ENCODE data around the gene RAB27B.
"Not testable (repeated sequence)": the region's sequence is repeated elsewhere in the genome, so short reads cannot be mapped to it uniquely, and the experiment has no call there.

RAB27B gene

GRCh38 chr18:54828281-54828881 lies at the start of gene RAB27B:
Gene RAB27B (plus strand): TSS chr18:54828477. CDS start chr18:54877586, 49,109 bp downstream.
- DNase-seq, result peak; percentile 71 to 82

GRCh38 chr18:54780285-54780861 lies 47.9 kb upstream of the RAB27B start:
- no peak for DNase-seq

- DNase-seq, result no peak
Observed at GRCh38 chr18:54780970-54781369, 47.3 kb upstream of the RAB27B start.

GRCh38 chr18:54783139-54783538 lies 45.1 kb upstream of the RAB27B start:
- no peak for DNase-seq

- DNase-seq, result no peak
Observed at GRCh38 chr18:54786206-54786605, 42.1 kb upstream of the RAB27B start.

- DNase-seq, result no peak
Observed at GRCh38 chr18:54787121-54787520, 41.2 kb upstream of the RAB27B start.

- no peak for DNase-seq
Observed at GRCh38 chr18:54787616-54788015, 40.7 kb upstream of the RAB27B start.

GRCh38 chr18:54790109-54790508 lies 38.2 kb upstream of the RAB27B start:
- DNase-seq, result no peak

- no peak for DNase-seq
Observed at GRCh38 chr18:54791657-54792056, 36.6 kb upstream of the RAB27B start.

GRCh38 chr18:54792079-54792478 lies 36.2 kb upstream of the RAB27B start:
- DNase-seq, result no peak

- DNase-seq, result no peak
Observed at GRCh38 chr18:54794823-54795222, 33.5 kb upstream of the RAB27B start.

- DNase-seq, result no peak
Observed at GRCh38 chr18:54798186-54798585, 30.1 kb upstream of the RAB27B start.

GRCh38 chr18:54801374-54801773 lies 26.9 kb upstream of the RAB27B start:
- no peak for DNase-seq

GRCh38 chr18:54802178-54802577 lies 26.1 kb upstream of the RAB27B start:
- no peak for DNase-seq

GRCh38 chr18:54802686-54803395 lies 25.4 kb upstream of the RAB27B start:
- no peak for DNase-seq

GRCh38 chr18:54805571-54806334 lies 22.5 kb upstream of the RAB27B start:
- no peak for DNase-seq

GRCh38 chr18:54806526-54806925 lies 21.8 kb upstream of the RAB27B start:
- DNase-seq, result no peak

GRCh38 chr18:54807303-54807702 lies 21.0 kb upstream of the RAB27B start:
- no peak for DNase-seq

GRCh38 chr18:54810662-54811061 lies 17.6 kb upstream of the RAB27B start:
- DNase-seq, result not testable (repeated sequence)

- no peak for DNase-seq
Observed at GRCh38 chr18:54812885-54813284, 15.4 kb upstream of the RAB27B start.

GRCh38 chr18:54813305-54813704 lies 15.0 kb upstream of the RAB27B start:
- no peak for DNase-seq

GRCh38 chr18:54813977-54814565 lies 14.2 kb upstream of the RAB27B start:
- DNase-seq, result no peak

- no peak for DNase-seq
Observed at GRCh38 chr18:54815086-54815485, 13.2 kb upstream of the RAB27B start.
